Stimulated activated CD4-positive, alpha-beta T cell treated with anti-CD3 and anti-CD28 coated beads, Interleukin-1b, Interleukin-23, amount 100 ng/mL, for 1 hour (primary cell): ENCODE data around the gene HS2ST1.

ENCODE experiments used
- DNase-seq, 2 donors: peaks; one replicate each; pipeline ENCODE4 v3.0.0-alpha.2; 2020; ENCODE audit warnings: low read depth in 2 of 2

The HS2ST1 gene

DNA sequence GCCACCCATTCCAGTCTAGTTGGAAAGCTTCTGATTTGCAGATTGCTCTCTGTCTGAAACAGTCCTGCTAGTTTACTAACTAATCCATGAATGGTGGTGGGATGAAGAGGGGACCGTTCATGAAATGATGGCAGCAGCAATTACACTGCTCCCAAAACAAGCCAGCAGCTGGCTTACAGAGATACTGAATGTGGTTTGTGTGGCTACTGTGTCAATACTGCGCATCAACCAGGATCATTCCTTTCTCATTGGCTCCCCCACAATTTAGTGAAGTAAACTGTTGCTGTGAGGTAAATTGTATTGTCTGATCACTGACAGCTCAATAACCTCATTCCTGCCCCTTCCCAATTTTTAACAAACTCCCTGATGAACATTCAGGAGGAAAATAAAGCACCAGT is 222.9 kb downstream of the HS2ST1 start:
- no peak for DNase-seq

DNA sequence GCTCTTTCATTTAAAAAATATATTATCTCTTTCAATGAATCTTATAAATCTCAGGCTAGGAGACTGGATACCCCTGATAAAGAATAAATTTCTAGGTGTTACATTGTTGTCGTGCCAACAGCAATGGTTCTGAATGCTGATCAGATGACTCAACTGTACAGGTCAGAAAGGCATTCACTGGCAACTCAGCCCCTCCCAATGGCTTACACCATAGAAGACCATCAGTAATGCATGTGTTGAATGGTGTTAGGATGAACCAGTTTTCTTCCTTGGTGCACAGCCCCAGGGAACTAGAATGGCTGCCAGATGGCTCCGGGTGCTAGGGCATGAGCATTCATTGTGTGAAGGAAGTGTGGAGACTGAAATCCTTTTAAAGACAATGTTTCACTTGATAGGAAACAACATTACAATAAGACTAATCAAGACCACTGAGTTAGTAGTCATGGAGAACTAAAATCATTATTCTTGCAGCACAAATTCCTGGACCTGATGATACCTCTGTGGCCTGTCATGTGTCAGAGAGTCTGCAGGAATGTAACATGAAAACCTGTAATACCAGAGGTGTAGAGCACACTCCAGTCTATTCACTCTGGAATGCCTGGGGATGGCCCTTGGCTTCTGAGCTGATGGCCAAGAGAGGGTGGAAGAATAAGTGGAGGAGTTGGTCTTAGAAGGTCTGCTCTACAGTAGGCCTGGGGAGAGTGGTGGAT is 226.6 kb downstream of the HS2ST1 start:
- DNase-seq, result no peak

DNA sequence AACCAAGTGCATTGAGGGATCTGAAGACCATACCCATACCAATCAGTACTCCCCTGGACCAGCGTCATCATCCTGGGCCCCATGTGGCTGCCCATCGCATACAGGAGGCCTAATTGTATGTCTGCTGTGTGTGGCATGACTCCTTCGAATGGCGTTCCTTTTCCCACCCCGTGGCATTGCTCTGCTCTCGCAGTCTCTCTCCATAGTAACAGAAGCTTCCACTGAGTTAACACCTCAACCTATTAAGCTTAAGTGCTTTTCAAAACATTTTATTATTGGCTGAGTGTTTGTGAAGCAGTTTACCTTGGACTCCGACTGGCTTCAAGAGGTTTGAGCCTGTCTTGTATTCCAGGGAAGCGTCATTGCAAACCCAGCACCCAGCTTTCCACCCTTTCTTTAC is 227.1 kb downstream of the HS2ST1 start:
- no peak for DNase-seq

DNA sequence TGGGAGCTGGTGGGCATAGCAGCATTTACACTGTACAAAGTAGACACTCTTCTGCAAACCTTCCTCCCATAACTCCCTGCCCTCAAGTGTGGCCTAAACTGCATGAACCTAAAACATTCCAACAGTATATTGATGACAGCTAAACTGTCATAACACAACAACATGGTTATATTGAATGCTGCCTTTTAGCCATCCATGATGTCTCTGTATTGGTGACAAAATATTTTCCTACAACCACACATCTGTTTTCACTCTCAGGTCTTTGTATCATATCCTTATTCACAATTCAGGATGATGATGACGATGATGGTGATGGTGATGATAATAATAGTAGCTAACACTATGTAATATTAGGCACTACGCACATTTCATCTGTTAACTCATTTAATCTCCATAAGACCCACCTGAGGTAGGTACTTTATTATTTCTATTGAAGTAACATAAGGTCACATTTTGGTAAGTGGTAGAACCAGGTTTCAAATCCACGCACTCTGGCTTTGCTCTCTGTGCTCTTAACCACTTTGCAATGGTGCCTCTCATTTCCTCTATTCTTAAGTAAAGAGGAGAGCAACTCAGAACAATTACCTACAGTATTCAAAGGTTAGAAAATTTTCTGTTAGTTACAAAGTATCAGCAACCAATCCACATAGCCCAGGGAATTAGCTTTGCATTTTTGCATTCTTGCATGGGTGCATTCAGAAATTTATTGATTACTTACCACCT is 229.1 kb downstream of the HS2ST1 start:
- no peak for DNase-seq

DNA sequence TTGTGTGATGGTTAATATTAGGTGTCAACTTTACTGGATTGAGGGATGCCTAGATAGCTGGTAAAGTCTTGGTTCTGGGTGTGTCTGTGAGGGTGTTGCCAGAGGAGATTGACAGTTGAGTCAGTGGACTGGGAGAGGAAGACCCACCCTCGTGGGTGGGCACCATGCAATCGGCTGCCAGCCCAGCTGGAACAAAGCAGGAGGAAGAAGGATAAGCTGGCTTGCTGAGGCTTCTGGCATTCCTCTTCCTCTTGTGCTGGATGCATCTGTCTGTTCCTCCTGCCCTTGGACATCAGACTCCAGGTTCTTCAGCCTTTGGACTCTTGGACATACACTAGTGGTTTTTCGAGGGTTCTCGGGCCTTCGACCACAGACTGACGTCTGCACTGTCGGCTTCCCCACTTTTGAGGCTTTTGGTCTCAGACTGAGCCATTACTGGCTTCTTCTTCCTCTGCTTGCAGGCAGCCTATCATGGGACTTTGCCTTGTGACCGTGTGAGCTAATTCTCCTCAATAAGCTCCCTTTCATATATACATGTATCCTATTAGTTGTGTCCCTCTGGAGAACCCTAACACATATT is 230.0 kb downstream of the HS2ST1 start:
- no peak for DNase-seq

DNA sequence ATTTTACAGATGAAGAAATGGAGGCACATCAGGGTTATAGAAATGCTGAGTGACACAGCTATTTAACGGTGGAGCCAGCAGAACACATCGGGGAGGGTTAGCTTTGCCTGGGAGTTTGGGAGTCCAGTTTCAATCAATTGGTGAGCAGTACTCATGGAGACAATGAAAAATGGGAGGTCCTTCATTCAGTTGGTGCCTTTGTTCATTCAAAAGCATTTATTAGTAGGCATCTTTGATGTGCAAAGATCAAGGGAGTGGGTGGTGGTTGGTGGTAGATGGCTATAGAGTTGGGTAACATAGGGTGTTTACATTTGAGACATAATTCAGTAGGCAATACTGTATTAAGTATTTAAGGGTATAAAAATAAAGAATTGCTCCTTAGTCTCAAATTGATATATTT is 230.5 kb downstream of the HS2ST1 start:
- DNase-seq, result no peak

DNA sequence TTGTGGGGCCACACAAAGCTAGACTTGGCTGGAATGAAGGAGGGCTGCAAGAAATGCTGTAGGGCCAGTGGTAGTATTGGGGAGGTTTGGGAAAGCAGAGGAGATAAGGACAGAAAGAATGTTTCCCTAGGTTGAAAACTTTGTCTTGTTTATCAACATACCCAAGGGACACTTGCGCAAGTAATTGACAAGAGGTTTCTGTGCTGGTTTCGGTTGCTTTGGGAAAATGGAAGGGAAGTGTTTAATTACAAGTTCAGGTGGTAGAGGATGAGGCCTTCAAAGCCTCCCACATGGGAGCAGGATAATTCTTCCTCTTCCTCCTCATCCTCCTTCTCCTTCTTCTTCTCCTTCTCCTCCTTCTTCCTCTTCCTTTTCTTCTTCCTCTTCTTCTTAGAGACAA is 232.1 kb downstream of the HS2ST1 start:
- no peak for DNase-seq

DNA sequence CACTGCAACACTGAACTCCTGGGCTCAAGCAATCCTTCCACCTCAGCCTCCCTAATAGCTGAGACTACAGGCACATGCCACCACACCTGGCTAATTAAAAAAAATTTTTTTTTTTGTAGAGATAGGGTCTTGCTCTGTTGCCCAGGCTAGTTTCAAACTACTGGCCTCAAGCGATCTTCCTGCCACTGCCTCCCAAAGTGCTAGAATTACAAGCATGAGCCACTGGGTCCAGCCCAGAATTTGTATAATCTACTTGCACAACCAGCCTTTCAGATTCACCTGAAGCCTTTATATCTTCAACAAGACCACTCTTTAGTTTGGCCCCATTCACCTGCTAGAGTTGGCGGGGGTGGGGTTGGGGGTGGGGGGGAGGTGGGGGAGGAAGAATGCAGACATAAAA is 232.6 kb downstream of the HS2ST1 start:
- DNase-seq, result no peak

DNA sequence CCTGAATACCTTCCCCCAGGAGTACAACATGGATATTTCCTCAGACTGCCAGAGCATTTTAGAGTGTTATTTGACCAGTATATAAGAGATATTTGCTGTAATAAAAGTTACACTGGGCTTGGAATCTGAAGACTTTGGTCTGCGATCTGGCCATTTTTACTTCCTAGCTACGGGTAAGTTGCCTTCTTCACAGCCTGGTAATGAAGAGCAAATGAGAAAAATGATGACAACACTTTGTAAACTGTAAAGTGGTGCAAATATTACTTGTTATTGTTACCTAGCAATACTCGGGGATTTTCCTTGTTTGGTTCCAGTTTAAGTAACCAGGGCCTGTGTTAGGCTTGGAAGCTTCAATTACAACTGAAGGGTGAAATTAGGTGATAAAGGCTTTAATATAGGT is 233.4 kb downstream of the HS2ST1 start:
- no peak for DNase-seq

DNA sequence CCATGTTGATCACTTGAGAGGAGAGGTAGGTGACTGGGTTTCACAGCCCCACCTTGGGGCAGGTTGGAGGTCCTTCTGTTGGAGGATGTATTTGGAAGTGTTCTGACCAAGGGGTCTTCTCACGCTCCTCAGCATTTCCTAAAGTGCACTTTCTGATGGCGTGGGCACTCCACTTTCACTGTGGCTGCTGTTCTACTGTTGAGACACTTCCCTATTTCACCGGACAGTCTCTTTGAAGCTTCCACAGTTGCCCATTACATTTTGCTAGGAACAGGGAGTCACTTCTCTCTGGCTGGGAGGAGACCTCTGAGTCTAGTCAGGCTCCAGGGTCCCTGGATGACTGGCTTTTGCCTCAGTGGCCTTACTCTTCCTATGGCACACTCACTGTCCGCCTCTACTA is 234.2 kb downstream of the HS2ST1 start:
- no peak for DNase-seq

DNA sequence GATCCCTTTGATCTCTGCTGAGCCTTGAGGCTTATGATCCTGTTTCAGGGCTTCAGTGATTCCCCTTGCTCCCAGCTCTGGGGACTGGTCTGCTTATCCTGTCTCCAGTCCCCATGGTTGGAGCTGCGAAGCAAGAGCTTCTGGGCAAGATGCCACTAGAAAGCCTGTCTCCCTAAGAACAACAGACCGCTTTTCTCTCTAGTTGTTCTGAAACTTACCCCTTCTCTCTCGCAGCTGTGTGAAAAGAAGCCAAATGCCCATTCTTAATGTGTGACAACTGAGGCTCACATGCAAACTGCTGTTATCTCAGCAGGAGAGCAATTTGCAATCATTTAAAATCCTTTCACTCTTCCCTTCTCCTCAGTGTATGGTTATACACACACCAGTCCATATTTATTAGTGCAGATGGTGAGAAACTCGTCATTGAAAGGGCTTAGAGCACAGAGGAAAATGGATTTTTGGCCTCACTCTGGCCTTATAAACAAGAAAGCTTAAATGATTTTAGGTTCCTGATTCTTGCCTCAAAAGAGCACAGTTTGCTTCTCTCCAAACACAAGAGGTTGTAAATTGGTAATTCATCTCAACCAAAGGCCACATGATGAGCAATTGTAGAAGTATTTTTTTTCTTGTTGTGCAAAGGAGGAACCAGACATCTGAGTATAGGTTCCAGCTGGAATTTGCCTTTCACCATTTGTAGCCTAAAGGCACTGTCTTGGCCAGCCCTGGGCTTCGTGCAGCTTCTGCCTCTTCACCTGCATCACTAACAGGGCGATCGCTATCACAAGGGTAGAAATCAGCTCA is 235.0 kb downstream of the HS2ST1 start:
- no peak for DNase-seq

DNA sequence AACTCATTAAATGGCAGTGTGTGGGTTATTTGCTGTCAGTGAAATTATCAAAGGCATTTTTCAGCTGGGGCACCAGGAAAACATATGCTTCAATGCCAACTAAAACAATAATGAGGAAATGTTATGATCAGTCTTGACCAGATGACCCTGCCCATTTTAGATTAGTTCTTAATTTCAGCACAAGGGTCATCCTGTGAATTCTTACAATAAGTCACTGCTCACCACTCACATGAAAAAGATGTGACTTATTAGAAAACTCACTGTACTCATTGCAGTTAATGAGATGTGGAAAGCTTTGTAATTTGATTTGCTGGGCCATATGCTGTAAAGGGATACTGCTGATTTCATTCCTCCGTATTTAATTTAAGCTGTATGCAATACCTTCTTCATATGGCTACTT is 235.7 kb downstream of the HS2ST1 start:
- no peak for DNase-seq

DNA sequence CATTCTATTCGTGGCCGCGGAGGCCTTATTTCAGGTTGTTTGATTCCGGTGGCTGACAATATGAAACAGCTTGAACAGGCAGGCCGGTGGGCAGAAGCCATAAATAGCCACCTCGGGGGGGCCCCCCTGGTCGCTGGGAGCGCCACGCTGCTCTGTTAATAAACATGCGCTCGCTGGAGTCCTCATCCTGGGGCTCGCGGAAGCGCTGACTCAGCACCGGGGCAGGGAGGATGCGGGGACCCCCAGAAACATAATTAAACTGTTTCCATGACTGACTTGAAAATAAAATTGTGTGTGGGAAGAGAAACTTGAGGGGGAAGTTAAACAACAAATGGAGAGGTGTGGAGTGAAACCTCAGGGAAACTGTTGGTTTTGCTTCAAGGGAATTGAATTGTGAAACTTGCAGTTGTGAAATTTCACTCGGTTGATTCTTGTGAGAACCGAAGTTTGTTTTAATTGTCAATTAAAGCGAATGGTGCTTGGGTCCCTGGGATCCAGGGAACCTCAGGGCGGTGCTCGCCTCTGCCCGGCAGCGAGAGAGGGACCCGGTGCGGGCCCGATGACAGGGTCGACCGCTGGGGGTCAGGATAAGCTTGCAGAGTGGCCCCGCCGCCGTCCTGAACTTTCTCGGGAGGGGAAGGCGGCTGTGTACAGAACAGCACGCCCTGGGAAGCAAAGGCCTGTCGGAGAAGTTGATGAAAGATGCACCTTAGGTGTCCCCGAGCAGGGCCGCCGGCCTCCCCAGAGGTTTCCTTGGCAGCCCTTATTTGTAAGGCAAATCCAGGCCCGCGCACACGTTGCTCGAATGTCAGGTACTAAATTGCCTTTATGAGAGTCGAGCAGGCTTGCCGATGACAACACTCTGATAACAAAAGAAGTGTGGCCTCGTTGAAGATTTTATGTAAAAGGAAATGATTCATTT is 237.3 kb downstream of the HS2ST1 start:
- no peak for DNase-seq

DNA sequence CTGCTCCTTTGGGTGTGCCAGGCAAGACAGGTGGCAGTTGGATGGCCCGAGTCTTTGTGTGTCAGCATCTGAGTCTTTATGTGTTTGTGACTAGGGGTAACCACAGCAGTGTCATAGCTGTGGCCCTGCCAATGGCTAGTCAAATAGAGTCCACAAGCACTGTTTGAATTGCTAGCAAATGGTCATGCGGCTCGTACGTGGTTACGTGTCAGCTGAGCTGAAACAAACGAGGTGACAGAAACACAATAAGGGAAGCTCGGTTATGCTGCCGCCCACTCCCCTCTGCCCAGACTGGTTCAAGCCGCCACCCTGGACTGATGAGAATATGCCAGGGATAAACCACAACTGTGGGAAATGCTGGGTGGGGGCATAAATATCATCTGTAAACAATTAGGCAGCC is 239.9 kb downstream of the HS2ST1 start:
- DNase-seq, result no peak

DNA sequence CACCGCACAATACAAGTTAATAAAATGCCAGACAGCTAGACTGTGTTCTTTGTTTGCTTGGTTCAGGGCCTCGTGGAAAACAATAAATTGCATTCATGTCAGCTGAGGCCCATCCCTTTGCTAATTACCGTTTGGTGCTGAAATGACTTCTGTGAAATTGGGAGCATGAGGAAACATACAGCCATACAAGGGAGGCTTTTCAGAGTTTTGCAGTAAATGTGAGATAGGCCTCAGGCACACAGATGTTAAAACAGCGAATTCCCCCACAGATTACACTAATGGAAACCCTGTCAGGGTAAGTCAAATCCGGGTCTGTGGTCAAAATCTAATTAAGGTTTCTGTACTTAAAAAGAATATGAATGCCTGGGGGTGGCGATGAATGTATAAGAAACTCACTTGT is 240.7 kb downstream of the HS2ST1 start:
- no peak for DNase-seq

DNA sequence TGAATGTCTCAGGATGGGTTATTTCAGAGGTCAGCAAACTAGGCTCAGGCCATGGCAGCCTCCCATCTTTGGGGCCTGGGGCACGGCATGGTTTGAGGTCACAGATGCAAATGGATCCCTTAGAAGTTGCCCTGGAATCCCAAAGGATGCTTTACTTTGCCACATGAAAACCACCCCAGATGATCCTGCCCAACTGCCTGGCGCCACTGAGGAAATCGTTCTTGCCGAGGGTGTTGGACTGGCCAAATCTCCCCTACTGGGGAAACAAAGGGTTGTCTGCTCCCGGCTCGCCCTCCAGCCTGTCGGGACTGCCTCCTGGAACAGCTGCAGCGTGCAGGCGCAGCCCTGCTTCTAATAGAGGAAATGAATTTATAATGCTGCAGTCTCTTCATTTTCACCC is 241.2 kb downstream of the HS2ST1 start:
- no peak for DNase-seq

DNA sequence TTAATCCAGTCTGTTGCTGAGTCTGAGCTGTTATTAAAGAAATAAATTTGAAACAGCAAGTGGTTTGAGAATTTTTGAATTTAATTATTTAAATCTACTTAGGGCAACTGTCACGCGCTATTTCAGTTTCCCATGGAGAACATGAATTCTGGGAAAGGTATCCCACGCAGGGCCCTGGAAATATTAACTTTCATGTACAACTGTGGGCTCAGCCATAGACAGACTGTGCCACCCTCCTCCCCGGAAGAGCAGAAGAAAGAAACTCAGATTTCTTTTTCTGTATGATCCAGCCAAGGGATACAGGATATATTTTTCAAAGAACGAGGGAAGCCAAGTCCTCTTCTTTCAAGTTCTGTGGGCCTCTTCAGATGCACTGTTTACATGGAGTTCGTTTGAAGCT is 241.7 kb downstream of the HS2ST1 start:
- DNase-seq, result no peak

DNA sequence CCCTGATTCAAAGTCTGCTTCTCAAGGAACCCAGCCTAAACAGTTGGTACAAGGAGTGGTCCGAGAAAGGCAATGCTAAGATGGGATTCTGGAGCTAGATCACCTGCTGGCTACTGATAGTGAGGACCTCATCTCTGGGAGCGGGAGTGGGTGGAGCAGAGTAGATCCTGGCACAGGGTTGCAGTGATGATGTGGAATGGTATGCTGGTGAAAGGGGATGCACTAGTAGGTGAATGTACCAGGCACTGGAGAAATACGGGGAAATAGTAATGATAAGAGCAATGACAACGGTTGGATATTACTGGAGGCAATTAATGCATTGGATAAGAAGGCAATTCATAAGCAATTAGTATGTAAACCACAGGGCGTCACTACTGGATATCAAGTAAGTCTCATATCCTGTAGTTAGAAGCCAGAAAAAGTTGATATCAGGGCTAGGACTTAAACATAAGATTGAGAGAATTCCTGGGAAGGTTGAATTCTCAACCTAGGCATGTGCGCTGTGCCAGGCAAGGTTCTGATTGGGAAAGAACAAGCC is 245.0 kb downstream of the HS2ST1 start:
- DNase-seq, result no peak
